H1 (cell line): Measurements from ENCODE around the gene SPATS2.

Experiments
- BRCA1 ChIP-seq: IDR thresholded peaks from 2 replicates; pipeline ENCODE4 v1.6.1; 2012; ENCODE audit warnings: low read depth, low read length, improper control_type of control experiment
- CBX5 ChIP-seq: fragments of 300-800, 300-1000 bp; sonication (generic); IDR thresholded peaks from 2 replicates; pipeline ENCODE4 v1.7.1; 2016; ENCODE audit warnings: antibody characterized with exemption, low read length, low read depth
- CREB1 ChIP-seq: IDR thresholded peaks from 2 replicates; pipeline ENCODE4 v1.6.1; 2012; ENCODE audit warnings: inconsistent platforms
- EP300 ChIP-seq, 2 experiments: IDR thresholded peaks; 1 replicate in 1 of 2; 2 replicates in 1 of 2; pipeline ENCODE4 v1.6.1; 2011 to 2012; ENCODE audit warnings: low read depth in 2 of 2, low read length in 2 of 2, mild to moderate bottlenecking in 2 of 2, borderline replicate concordance in 1 of 2, inconsistent platforms in 1 of 2, moderate library complexity in 1 of 2
- HDAC2 ChIP-seq, 2 experiments: fragments of 300-600 bp in 1 of 2; sonication (generic) in 1 of 2; IDR thresholded peaks; 2 replicates each; pipeline ENCODE4 v1.6.1; 2011 to 2012; ENCODE audit warnings: low read depth in 2 of 2, low read length in 2 of 2, mild to moderate bottlenecking in 2 of 2, moderate library complexity in 2 of 2, borderline replicate concordance in 1 of 2, inconsistent platforms in 1 of 2
- HDAC6 ChIP-seq: IDR thresholded peaks from one replicate; pipeline ENCODE4 v1.7.1; 2012; ENCODE audit warnings: low read depth, mild to moderate bottlenecking, inconsistent platforms, low read length, moderate library complexity
- RFX5 ChIP-seq: IDR thresholded peaks from 2 replicates; pipeline ENCODE4 v1.6.1; 2011; ENCODE audit warnings: low read depth, low read length, improper control_type of control experiment, borderline replicate concordance
- SIN3A ChIP-seq, 2 experiments: IDR thresholded peaks in 1 of 2; conservative IDR thresholded peaks in 1 of 2; 2 replicates each; pipeline ENCODE4 v1.6.1; 2011 to 2012; ENCODE audit warnings: low read length in 2 of 2, improper control_type of control experiment in 1 of 2, low read depth in 1 of 2, mild to moderate bottlenecking in 1 of 2
- TF ChIP-seq, protein P1 (sequence below), 3 experiments: IDR thresholded peaks; 1 replicate in 2 of 3; 2 replicates in 1 of 3; pipeline versions ENCODE4 v1.5.1 to v1.6.1; 2011; ENCODE audit warnings: low read length in 3 of 3, mild to moderate bottlenecking in 3 of 3, inconsistent platforms in 2 of 3, low read depth in 1 of 3, moderate library complexity in 1 of 3; ENCODE audit not compliant: insufficient read depth in 1 of 3; ENCODE audit errors: control extremely low read depth in 1 of 3

DNA sequence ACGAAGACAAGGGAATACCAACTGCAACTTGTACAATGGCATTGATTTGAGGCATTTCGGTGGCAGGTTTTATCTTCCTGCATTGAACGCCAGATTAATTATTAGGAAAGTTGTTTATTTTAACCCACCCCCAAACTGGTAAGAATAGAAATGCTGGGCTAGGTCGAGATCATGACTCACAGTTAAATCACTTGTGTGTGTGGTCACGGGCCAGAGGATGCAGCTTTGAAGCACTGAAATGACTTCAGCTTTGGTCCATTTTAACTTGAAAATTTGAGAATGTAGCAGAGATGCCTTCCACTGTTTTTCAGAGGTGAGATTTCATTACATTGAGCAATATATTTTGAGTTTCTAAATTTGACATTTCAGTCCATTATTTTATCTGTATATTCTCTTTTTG, 148.0 kb downstream of the SPATS2 start:
- TF ChIP-seq CREB1 = no peak
- TF ChIP-seq RFX5 = no peak
- no peak for TF ChIP-seq CBX5
- TF ChIP-seq HDAC6 = no peak
- no peak for TF ChIP-seq EP300 (IDR thresholded peaks at IDR 0.05; ENCODE audit: borderline replicate concordance in 1 of 2, low read depth in 2 of 2, low read length in 2 of 2)
- TF ChIP-seq BRCA1 = no peak
- TF ChIP-seq, protein P1, sequence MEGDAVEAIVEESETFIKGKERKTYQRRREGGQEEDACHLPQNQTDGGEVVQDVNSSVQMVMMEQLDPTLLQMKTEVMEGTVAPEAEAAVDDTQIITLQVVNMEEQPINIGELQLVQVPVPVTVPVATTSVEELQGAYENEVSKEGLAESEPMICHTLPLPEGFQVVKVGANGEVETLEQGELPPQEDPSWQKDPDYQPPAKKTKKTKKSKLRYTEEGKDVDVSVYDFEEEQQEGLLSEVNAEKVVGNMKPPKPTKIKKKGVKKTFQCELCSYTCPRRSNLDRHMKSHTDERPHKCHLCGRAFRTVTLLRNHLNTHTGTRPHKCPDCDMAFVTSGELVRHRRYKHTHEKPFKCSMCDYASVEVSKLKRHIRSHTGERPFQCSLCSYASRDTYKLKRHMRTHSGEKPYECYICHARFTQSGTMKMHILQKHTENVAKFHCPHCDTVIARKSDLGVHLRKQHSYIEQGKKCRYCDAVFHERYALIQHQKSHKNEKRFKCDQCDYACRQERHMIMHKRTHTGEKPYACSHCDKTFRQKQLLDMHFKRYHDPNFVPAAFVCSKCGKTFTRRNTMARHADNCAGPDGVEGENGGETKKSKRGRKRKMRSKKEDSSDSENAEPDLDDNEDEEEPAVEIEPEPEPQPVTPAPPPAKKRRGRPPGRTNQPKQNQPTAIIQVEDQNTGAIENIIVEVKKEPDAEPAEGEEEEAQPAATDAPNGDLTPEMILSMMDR (IDR thresholded peaks at IDR 0.05; ENCODE audit: control extremely low read depth in 1 of 3, insufficient read depth in 1 of 3, low read depth in 1 of 3, low read length in 3 of 3) = no peak
- no peak for TF ChIP-seq SIN3A (conservative IDR thresholded peaks at IDR 0.05 in 1 of 2, IDR thresholded peaks at IDR 0.05 in 1 of 2; ENCODE audit: low read depth in 1 of 2, low read length in 2 of 2)
- TF ChIP-seq HDAC2 (IDR thresholded peaks at IDR 0.05; ENCODE audit: borderline replicate concordance in 1 of 2, low read depth in 2 of 2, low read length in 2 of 2) = no peak
